HG03378 (cell line): ENCODE data around the gene BIRC3.
"Not testable (repeated sequence)": the region's sequence is repeated elsewhere in the genome, so short reads cannot be mapped to it uniquely, and the experiment has no call there.

Experiments used
- ATAC-seq: cut with Tn5 transposase; IDR thresholded peaks from one replicate; pipeline ENCODE4 v1.9.1; 2021; ENCODE audit warnings: mild to moderate bottlenecking, moderate library complexity; ENCODE audit not compliant: unreplicated experiment

The BIRC3 gene

DNA sequence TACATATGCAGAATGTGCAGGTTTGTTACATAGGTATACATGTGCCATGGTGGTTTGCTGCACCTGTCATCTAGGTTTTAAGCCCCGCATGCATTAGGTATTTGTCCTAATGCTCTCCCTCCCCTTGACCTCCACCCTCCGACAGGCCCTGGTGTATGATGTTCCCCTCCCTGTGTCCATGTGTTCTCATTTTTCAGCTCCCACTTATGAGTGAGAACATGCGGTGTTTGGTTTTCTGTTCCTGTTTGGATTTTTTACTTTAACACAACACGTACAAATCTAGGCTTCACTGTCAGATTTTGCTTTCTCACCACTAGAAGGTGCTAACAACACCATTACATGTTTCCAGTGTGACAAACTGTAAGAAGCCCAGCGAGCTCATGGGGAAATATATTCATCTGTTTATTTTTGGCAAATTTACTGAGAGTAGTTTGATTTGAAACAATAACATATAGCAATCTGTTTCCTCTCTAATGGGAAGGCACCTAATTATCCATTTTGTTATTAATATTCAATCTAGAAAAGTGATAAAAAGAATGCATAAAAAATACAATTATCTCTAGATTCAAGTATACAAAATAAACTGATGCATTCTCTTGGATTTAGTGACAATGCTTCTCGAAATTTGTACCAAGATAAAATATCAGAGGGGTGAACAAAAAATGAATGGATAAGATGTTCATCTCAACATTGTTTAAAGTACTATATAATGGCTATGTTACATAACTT is 23.2 kb upstream of the BIRC3 start:
- ATAC-seq = peak; percentile 98

GRCh38 chr11:102295045-102295444 is 22.2 kb upstream of the BIRC3 start:
- ATAC-seq = no peak

DNA sequence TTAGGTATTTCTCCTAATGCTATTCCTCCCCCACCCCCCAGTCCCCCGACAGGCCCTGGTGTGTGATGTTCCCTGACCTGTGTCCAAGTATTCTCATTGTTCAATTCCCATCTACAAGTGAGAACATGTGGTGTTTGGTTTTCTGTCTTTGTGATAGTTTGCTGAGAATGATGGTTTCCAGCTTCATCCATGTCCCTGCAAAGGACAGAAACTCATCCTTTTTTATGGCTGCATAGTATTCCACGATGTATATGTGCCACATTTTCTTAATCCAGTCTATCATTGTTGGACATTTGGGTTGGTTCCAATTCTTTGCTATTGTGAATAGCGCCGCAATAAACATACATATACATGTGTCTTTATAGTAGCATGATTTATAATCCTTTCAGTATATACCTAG is 20.5 kb upstream of the BIRC3 start:
- not testable (repeated sequence) for ATAC-seq

DNA sequence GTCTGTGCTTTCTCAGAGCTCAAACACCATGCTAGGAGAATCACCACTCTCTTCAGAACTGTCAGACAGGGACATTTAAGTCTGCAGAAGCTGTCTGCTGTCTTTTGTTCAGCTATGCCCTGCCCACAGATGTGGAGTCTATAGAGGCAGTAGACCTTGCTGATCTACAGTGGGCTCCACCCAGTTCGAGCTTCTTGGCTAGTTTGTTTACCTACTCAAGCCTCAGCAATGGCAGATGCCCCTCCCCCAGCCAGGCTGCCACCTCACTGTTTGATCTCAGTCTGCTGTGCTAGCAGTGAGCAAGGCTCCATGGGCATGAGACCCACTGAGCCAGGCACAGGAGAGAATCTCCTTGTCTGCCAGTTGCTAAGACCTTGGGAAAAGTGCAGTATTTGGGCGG is 16.4 kb upstream of the BIRC3 start:
- not testable (repeated sequence) for ATAC-seq

- ATAC-seq = no peak
Observed at GRCh38 chr11:102302241-102302640, 15.0 kb upstream of the BIRC3 start.

GRCh38 chr11:102304686-102305085 is 12.6 kb upstream of the BIRC3 start:
- no peak for ATAC-seq

GRCh38 chr11:102305352-102306047 is 11.8 kb upstream of the BIRC3 start:
- ATAC-seq = no peak

- no peak for ATAC-seq
Observed at GRCh38 chr11:102306048-102306597, 11.2 kb upstream of the BIRC3 start.

- no peak for ATAC-seq
Observed at GRCh38 chr11:102306817-102307726, 10.2 kb upstream of the BIRC3 start.

DNA sequence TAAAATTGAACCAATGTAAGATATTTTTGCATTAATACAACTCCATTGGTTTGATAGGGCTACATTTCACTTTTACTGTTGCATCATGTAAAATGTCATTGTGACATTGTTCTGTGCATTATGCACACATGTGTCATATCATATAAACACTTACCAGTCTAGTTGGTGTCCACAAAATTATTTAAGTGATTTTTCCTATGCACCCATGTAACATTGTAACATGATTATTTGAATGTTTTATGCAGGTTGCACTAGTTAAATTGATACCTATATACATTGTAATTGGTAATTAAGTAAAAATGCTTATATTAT is 9.6 kb upstream of the BIRC3 start:
- no peak for ATAC-seq

DNA sequence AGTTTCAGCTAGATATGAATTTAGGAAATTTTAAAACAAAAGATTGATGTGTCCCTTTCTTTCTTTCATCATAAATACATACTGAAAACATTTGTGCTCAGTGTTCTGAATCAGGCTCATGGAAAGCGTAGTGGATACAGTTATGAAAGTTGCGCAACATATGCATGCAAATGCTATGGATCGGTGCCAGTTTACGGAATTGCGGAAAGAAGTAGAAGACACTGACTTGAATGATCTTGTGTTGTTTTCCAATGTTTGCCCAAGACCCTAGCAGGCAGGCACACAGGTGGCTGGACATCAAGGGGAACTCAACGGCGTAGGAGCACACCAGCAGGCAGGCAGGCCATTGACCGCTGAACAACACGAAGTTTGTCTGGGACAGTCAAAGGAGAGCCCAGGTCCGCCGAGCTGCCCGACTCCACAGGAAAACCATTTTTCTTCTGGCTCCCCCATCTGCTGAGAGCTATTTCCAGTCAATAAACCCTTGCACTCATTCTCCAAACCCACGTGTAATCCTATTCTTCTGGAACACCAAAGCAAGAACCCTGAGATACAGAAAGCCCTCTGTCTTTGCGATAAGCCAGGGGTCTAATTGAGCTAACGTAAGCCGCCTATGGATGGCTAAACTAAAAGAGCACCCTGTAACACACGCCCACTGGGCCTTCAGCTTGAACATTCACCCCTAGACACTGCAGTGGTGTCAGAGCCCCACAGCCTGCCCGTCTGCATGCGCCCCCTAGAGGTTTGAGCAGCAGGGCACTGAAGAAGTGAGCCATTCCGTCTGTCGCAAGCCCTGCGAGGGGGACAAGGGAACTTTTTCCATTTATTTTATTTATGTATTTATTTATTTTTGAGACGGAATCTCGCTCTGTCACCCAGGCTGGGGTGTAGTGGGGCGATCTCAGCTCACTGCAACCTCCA is 7.4 kb upstream of the BIRC3 start:
- ATAC-seq = no peak

- ATAC-seq = no peak
Observed at GRCh38 chr11:102312667-102313066, 4.6 kb upstream of the BIRC3 start.

DNA sequence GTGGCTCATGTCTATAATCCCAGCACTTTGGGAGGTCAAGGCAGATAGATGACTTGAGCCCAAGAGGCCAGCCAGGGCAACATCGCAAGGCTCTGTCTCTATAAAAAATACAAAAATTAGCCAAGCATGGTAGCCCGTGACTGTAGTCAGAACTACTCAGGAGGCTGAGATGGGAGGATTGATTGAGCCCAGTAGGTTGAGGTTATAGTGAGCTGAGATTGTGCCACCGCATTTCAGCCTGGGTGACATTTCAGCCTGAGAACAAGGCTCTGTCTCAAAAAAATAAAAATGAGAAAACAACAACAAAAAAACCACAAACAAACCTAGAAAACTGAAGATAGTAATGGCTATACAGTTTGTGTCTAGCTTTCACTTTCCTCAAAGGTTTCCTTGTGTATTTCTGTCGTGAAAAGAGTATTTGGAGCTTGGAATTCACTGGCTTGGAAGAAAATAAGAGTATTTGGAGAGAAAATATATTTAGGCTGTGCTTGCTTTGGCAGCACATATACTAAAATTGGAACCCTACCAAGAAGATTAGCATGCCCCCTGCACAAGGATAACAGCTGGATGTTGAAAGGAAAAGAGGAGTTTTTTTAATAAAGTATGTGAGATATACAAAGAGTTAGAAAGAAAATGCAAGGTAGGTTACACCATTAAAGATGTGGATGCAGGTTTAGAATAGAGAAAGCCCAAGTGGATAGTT is 3.9 kb upstream of the BIRC3 start:
- ATAC-seq = no peak

GRCh38 chr11:102314784-102315183 is 2.5 kb upstream of the BIRC3 start:
- no peak for ATAC-seq

DNA sequence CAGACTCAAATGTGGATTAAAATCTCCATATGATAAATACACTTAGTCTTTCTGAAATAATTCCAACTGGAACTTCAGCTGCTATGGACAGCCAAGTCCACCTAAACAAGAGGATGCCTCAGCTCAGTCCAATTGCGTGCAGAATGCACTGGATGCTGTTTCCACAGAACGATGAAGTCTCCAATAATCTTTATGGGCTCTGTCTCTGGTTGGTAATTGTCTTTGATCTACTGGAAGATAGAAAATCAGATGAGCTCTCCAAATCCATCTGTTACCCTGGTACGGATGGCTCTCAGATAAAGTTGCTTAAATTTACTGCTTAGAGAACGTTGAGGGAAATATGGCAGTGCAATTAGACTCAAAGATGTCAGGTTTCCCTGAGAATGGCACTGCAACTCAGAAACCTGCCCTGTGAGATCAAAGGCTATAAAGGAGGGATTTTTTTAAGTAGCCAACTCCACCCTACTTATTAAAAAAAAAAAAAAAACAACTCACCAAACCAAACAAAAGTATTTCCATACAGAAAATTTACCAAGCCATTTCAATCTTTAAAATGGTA is 859 bp upstream of the BIRC3 start:
- no peak for ATAC-seq

GRCh38 chr11:102317768-102318103 is 452 bp downstream of the BIRC3 start:
- ATAC-seq = peak; percentile 0

DNA sequence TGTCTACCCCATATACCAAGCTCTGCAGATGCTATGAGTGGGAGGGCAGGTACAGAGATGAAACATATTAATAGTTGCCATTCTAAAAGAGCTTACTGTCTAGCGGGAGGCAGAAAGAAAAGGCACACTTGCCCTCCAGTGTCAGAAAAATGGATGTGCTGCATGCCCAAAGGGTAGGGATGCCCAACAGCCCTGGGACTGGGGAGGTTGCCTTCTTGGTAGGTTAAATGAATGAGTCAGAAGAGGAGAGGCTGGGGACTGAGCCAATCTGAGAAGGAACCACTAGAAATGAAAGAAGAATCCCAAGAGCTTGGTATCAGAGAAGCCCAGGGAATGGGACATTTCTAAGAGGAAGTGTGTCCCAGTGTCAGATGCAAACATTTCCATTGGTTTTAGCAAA is 1.2 kb downstream of the BIRC3 start:
- ATAC-seq = peak; percentile 16

- ATAC-seq = no peak
Observed at GRCh38 chr11:102319544-102319943, 2.3 kb downstream of the BIRC3 start.

- ATAC-seq = no peak
Observed at GRCh38 chr11:102320188-102320587, 2.9 kb downstream of the BIRC3 start.

DNA sequence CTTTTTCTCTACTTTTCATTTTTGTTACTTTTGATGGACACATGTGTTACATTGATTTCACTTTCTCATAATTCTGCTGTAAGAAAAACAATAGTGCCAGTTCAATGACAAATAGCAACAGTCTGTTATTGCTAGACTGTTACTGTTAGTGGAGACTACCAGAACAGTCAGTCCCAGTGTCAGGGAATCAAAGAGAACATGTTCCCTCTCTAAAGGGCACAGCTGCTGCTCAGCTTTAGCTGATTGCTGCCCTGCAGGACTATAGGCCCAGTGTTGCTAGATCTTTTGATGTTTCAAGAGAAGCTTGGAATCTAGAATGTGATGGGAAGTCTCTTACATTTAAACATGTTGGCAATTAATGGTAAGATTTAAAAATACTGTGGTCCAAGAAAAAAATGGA is 3.4 kb downstream of the BIRC3 start:
- no peak for ATAC-seq
